RWPE2 (cell line): ENCODE data around the gene UROC1.
"Not testable (repeated sequence)": the region's sequence is repeated elsewhere in the genome, so short reads cannot be mapped to it uniquely, and the experiment has no call there.

Source experiments
- ATAC-seq: fragments of 200-7000 bp; cut with Tn5 transposase; 3 replicates; pipeline ENCODE4 v1.9.1; 2021; ENCODE audit warnings: low read depth
- DNase-seq: peaks from one replicate; pipeline ENCODE4 v3.0.0-alpha.2; 2020; ENCODE audit warnings: low spot score
- H3K27ac ChIP-seq: fragments of 450-650 bp; 2 replicates; pipeline ENCODE4 v1.5.1; 2017; ENCODE audit warnings: mild to moderate bottlenecking; ENCODE audit not compliant: poor library complexity, severe bottlenecking
- H3K27me3 ChIP-seq: fragments of 250-450 bp; sonication (Bioruptor Pico); 2 replicates; pipeline ENCODE4 v1.5.1; 2021; ENCODE audit warnings: mild to moderate bottlenecking, moderate library complexity; ENCODE audit not compliant: insufficient read depth, poor library complexity, severe bottlenecking
- H3K36me3 ChIP-seq: fragments of 250-450 bp; sonication (Bioruptor Pico); 2 replicates; pipeline ENCODE4 v1.5.1; 2020; ENCODE audit warnings: low read depth, mild to moderate bottlenecking, moderate library complexity
- H3K4me1 ChIP-seq: fragments of 250-450 bp; sonication (Bioruptor Pico); 2 replicates; pipeline ENCODE4 v1.5.1; 2021; ENCODE audit warnings: mild to moderate bottlenecking, moderate library complexity; ENCODE audit not compliant: insufficient read depth, poor library complexity, severe bottlenecking
- H3K4me3 ChIP-seq: fragments of 250-450 bp; sonication (Bioruptor Pico); 2 replicates; pipeline ENCODE4 v1.5.1; 2021; ENCODE audit warnings: mild to moderate bottlenecking, moderate library complexity; ENCODE audit not compliant: severe bottlenecking
- H3K9me3 ChIP-seq: fragments of 250-450 bp; sonication (Bioruptor Pico); 2 replicates; pipeline ENCODE4 v1.5.1; 2021; ENCODE audit warnings: mild to moderate bottlenecking, moderate library complexity; ENCODE audit not compliant: severe bottlenecking
- TF ChIP-seq, protein P1 (sequence below): fragments of 450-650 bp; IDR thresholded peaks from one replicate; pipeline ENCODE4 v1.5.1; 2017; ENCODE audit warnings: mild to moderate bottlenecking, moderate library complexity; ENCODE audit not compliant: poor library complexity, severe bottlenecking

The UROC1 gene

DNA sequence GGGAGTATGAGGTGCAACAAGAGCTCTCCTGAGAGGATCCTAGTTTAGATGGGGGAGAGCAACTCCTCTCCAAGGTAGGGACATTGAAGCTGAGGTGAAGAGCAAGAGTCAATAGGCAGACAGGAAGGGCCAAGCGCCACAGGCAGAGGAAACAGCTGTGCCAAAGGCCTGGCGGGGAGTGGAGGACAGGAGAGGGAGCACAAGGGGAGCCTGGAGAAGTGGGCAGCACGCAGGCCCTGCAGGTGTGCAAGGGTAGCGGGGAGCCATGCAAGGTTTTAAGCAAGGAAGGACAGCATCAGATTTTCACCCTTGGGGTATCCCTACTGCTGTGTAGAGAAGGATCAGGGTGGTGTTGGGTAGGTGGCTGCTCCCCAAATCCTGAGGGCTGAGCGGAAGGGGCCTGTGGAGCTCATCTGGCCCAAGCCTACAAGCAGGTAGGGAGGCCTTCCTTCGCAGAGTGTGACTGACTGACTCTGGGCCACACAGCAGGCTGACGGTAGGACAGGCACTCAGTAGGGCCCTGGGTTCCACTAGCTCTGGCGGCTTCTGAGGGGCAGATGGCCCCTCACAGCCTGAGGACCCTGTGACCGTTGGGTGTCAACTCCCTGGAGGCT lies 19.6 kb upstream of the UROC1 start:
- peak; percentile 49 for DNase-seq
- no peak overlapping the region for H3K27ac ChIP-seq
- peaks cover 32% of the 10 kb centered on the region for H3K27me3 ChIP-seq
- no peaks in the 10 kb centered on the region for H3K36me3 ChIP-seq
- H3K4me1 ChIP-seq = peaks cover 7% of the 10 kb centered on the region
- TF ChIP-seq, protein P1, sequence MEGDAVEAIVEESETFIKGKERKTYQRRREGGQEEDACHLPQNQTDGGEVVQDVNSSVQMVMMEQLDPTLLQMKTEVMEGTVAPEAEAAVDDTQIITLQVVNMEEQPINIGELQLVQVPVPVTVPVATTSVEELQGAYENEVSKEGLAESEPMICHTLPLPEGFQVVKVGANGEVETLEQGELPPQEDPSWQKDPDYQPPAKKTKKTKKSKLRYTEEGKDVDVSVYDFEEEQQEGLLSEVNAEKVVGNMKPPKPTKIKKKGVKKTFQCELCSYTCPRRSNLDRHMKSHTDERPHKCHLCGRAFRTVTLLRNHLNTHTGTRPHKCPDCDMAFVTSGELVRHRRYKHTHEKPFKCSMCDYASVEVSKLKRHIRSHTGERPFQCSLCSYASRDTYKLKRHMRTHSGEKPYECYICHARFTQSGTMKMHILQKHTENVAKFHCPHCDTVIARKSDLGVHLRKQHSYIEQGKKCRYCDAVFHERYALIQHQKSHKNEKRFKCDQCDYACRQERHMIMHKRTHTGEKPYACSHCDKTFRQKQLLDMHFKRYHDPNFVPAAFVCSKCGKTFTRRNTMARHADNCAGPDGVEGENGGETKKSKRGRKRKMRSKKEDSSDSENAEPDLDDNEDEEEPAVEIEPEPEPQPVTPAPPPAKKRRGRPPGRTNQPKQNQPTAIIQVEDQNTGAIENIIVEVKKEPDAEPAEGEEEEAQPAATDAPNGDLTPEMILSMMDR = no peak
- ATAC-seq = no peak
- no peaks in the 10 kb centered on the region for H3K9me3 ChIP-seq
- H3K4me3 ChIP-seq = no peak overlapping the region

GRCh38 chr3:126536126-126536525 lies 18.6 kb upstream of the UROC1 start:
- DNase-seq (peak; percentile 19), ATAC-seq (no peak)
- Histone ChIP-seq H3K9me3 (no peaks in the 10 kb centered on the region), H3K27me3 (peaks cover 24% of the 10 kb centered on the region), H3K27ac (no peak overlapping the region), H3K4me3 (no peak overlapping the region), H3K4me1 (peaks cover 7% of the 10 kb centered on the region), H3K36me3 (no peaks in the 10 kb centered on the region)
- TF ChIP-seq, protein P1 = no peak

GRCh38 chr3:126535636-126536035 lies 18.1 kb upstream of the UROC1 start:
- peaks cover 4% of the 10 kb centered on the region for H3K4me1 ChIP-seq
- ATAC-seq = no peak
- H3K9me3 ChIP-seq = no peaks in the 10 kb centered on the region
- H3K27ac ChIP-seq = no peak overlapping the region
- peaks cover 22% of the 10 kb centered on the region for H3K27me3 ChIP-seq
- H3K36me3 ChIP-seq = no peaks in the 10 kb centered on the region
- TF ChIP-seq, protein P1 = no peak
- DNase-seq = peak; percentile 25
- no peak overlapping the region for H3K4me3 ChIP-seq

- not testable (repeated sequence) for ATAC-seq
Observed at GRCh38 chr3:126534716-126535115, 17.1 kb upstream of the UROC1 start.

DNA sequence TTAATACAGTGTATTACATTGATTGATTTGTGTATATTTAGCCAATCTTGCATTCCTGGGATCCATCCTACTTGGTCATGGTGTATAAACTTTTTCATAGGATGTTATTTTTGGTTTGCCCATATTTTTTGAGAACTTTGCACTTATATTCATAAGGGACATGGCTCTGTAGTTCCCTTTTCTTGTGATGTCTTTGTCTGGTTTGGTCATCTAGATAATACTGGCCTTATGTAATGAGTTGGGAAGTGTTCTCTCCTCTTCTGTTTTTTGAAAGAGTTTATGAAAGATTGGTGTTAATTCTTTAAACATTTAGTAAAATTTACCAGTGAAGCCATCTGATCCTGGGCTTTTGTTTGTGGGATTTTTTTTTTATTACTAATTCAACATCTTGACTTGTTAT lies 15.9 kb upstream of the UROC1 start:
- H3K4me1 ChIP-seq = no peaks in the 10 kb centered on the region
- ATAC-seq = no peak
- TF ChIP-seq, protein P1 = no peak
- peaks cover 22% of the 10 kb centered on the region for H3K27me3 ChIP-seq
- H3K27ac ChIP-seq = no peak overlapping the region
- no peaks in the 10 kb centered on the region for H3K9me3 ChIP-seq
- no peak for DNase-seq
- H3K36me3 ChIP-seq = no peaks in the 10 kb centered on the region
- H3K4me3 ChIP-seq = no peak overlapping the region

More at GRCh38 chr3:126534716-126535115, 17.1 kb upstream of the UROC1 start:
- not testable (repeated sequence) for H3K4me1 ChIP-seq, H3K36me3 ChIP-seq, DNase-seq, H3K4me3 ChIP-seq, H3K9me3 ChIP-seq, H3K27ac ChIP-seq
- H3K27me3 ChIP-seq = peaks cover 22% of the 10 kb centered on the region
